GM12891 (cell line): ENCODE data around the gene SHLD1.
"Not testable (repeated sequence)": the region's sequence is repeated elsewhere in the genome, so short reads cannot be mapped to it uniquely, and the experiment has no call there.

ENCODE experiments used
- DNase-seq: peaks from one replicate; pipeline ENCODE4 v3.0.0; 2011; ENCODE audit warnings: low spot score; ENCODE audit not compliant: insufficient read length
- FAIRE-seq: peaks from 2 replicates; lab custom pipeline; 2011; peaks lifted over from hg19 to GRCh38; lab: Jason Lieb, UNC
- PAX5 ChIP-seq: IDR thresholded peaks from 2 replicates; pipeline ENCODE4 v1.6.1; 2011; ENCODE audit warnings: low read length, moderate library complexity, mild to moderate bottlenecking; ENCODE audit not compliant: insufficient read depth, severe bottlenecking
- POLR2A ChIP-seq: IDR thresholded peaks from 2 replicates; pipeline ENCODE4 v1.6.1; 2011; ENCODE audit warnings: low read depth, low read length, control low read depth
- POLR2AphosphoS5 ChIP-seq: IDR thresholded peaks from 2 replicates; pipeline ENCODE4 v1.6.1; 2011; ENCODE audit warnings: low read depth, low read length, control low read depth
- POU2F2 ChIP-seq: IDR thresholded peaks from 2 replicates; pipeline ENCODE4 v1.6.1; 2011; ENCODE audit warnings: low read depth, mild to moderate bottlenecking, control low read depth, low read length, moderate library complexity
- SPI1 ChIP-seq: IDR thresholded peaks from 2 replicates; pipeline ENCODE4 v1.6.1; 2011; ENCODE audit warnings: low read depth, low read length, control low read depth
- TAF1 ChIP-seq: IDR thresholded peaks from 2 replicates; pipeline ENCODE4 v1.6.1; 2011; ENCODE audit warnings: low read depth, low read length, control low read depth

SHLD1 gene

GRCh38 chr20:5789827-5790226 is 39.6 kb downstream of the SHLD1 start:
- DNase-seq: no peak
- FAIRE-seq: no peak
- TF ChIP-seq PAX5 (no peak), TAF1 (no peak), POLR2AphosphoS5 (no peak), POU2F2 (no peak)

GRCh38 chr20:5793916-5794315 is 43.7 kb downstream of the SHLD1 start:
- TF ChIP-seq SPI1 (no peak), TAF1 (no peak), POU2F2 (no peak), PAX5 (no peak)
- FAIRE-seq (no peak), DNase-seq (no peak)

DNA sequence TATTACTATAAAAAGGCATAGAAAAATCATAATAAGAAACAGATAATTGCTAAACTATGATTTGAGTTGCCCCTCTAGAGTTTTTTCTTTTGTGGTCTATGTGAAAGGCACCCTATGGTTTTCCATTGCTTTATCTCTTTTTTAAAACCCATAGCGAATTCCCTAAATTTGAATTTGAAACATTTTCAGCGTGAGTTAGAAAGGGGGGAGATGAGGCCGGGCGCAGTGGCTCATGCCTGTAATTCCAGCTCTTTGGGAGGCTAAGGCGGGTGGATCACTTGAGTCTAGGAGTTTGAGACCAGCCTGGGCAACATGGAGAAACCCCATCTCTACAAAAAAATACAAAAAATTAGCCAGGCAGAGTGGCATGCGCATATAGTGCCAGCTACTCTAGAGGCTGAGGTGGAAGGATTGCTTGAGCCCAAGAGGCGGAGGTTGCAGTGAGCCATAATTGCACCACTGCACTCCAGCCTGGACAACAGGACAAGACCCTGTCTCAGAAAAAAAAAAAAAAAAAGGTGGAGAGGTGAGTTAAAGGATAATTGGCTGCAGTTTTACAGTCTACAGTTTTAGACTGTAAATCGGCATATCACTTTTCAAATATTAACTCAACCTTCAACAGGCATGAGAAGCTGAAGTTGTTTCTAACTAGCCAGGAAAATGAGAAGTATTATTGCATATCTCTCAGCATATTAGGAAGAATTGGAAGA is 46.3 kb downstream of the SHLD1 start:
- no peak for FAIRE-seq
- DNase-seq: no peak
- TF ChIP-seq POU2F2 (no peak), POLR2AphosphoS5 (no peak), SPI1 (no peak), POLR2A (no peak), PAX5 (no peak), TAF1 (no peak)

DNA sequence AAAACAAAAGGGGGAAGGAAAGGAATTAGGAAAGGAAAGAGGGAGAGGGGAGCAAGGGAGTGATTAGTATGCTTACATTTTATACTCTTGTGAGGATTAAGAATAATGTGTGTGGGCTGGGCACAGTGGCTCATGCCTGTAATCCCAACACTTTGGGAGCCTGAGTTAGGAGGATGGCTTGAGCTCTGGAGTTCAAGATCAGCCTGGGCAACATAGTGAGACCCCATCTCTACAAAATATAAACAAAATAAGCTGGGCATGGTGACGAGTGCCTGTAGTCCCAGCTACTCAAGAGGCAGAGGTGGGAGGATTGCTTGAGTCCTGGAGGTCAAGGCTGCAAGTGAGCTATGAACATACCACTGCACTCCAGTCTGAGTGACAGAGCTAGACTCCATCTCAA is 47.0 kb downstream of the SHLD1 start:
- TF ChIP-seq PAX5: no peak
- TF ChIP-seq TAF1: no peak
- TF ChIP-seq POLR2A: no peak
- TF ChIP-seq POU2F2: no peak
- TF ChIP-seq SPI1: no peak
- no peak for TF ChIP-seq POLR2AphosphoS5

DNA sequence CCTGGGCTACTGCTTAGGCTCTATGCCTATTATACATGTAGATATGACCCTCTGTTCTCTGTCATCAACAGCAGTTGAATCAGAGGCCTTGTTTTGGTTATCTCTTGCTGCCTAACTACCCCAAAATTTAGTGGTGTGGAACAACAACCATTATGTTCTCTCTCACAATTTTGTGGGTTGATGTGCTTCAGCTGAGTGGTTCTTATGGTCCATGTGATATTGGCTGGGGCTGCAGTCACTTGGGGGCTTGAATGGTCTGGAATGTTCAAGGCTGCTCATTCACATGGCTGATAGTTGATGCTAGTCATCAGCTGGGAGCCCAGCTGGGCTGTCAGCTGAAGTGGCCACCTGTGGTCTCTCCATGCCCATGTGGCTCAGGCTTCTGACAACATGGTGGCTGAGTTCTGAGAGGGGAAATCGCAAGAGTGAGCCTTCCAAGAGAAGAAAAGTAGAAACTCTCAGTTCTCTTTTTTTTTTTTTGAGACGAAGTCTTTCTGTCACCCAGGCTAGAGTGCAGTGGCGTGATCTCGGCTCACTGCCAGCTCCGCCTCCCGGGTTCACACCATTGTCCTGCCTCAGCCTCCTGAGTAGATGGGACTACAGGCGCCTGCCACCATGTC is 47.8 kb downstream of the SHLD1 start:
- peak; percentile 97 for FAIRE-seq
- no peak for TF ChIP-seq POU2F2
- 0 out of 2 replicates have a peak, but pooled peaks have one; percentile 27 for TF ChIP-seq POLR2A
- TF ChIP-seq SPI1: peak; percentile 94
- peak; percentile 38 for DNase-seq

More for the DNA sequence above, 47.0 kb downstream of the SHLD1 start:
- DNase-seq: no peak
- peak; percentile 79 for FAIRE-seq

DNA sequence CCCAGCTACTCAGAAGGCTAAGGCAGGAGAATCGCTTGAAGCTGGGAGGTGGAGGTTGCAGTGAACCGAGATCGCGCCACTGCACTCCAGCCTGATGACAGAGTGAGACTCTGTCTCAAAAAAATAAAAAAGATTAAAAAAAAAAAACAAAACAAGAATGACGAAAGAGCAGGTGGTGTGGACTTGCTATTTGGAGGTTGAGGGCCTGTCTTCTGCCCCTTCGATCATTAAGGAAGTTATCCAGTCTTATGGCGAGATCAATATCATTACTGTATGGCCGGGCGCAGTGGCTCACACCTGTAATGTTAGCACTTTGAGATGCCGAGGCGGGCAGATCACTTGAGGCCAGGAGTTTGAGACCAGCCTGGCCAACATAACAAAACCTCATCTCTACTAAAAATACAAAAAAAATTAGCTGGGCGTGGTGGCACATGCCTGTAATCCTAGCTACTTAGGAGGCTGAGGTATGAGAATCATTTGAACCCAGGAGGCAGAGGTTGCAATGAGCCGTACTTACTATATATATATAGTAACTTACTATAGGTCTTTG is 53.6 kb downstream of the SHLD1 start:
- DNase-seq, FAIRE-seq: not testable (repeated sequence)

DNA sequence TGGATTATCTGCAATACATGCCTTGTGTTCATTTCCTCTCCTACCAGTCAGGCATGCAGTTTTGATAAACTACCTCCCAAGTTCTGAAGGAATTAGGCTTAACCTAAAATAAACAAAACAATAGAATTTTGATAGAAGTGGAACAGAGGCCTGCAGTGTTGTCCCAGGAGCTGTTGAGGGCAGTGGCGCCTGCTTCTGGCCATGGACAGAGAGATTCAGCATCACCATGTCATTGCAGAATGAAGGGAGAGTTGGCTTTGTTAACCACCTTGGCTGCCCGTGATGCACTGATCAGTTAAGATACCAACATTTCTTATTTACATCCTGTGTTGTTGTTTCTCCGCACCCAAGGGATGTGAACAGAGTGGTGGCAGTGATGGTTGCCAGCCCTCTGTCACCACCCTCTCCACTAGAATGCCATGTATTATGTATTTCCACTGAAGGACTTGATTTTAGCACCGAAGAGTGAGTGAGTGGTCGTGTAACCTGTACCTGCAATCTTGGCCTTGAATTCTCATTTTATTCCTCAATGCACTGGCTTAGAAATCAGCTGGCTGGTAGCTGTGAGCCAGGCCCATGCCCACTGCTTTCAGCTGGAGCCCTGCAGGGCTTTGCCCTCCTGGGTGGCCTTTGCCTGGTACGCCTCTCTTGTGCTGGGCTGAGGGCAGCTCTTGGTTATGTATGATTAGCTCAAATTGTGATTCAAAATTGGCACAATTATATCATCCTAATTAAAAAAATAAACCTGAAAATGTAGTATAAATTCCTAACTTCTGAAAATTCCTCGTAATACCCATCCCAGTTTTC is 56.5 kb downstream of the SHLD1 start:
- FAIRE-seq (peak; percentile 57), DNase-seq (no peak)
- TF ChIP-seq POU2F2 (no peak), POLR2AphosphoS5 (no peak), PAX5 (no peak), POLR2A (no peak), TAF1 (no peak), SPI1 (no peak)

- no peak for TF ChIP-seq SPI1
- TF ChIP-seq POLR2A: no peak
- no peak for TF ChIP-seq POU2F2
- no peak for TF ChIP-seq TAF1
- no peak for TF ChIP-seq POLR2AphosphoS5
- TF ChIP-seq PAX5: no peak
- no peak for DNase-seq
- FAIRE-seq: no peak
Observed at GRCh38 chr20:5807431-5807830, 57.2 kb downstream of the SHLD1 start.

DNA sequence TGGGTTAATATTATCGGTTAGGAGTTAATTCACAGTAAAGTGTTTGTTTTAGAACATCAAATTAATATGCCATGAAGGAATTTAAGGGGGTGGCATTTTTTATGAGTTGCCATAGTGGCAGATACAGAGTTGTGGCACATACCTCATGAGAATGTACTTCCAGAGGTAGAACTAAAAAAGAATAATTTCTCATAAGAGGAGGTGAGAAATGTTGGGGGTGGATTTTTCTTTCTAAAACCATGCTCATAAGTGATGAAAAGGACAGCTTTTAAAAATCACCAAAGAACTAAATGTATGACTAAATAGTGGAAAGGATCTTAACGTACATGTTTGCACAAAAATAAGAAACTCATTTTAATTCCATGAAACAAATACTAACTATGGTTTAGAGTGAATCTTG is 58.7 kb downstream of the SHLD1 start:
- FAIRE-seq (no peak), DNase-seq (no peak)
- TF ChIP-seq TAF1 (no peak), POLR2A (no peak), SPI1 (no peak), POU2F2 (no peak), POLR2AphosphoS5 (no peak), PAX5 (no peak)

GRCh38 chr20:5809495-5809894 is 59.3 kb downstream of the SHLD1 start:
- TF ChIP-seq POLR2A (no peak), SPI1 (no peak), POLR2AphosphoS5 (no peak), TAF1 (no peak)
- FAIRE-seq: no peak
- DNase-seq: no peak
